A549 (cell line): ENCODE data around the gene RNU1-3. TPM values are rescaled to one million over a fixed set of nuclear protein-coding genes. Genes with fewer than 3 reads are reported as not detected.

Experiments
- ATAC-seq, 2 experiments: fragments of 200-7000 bp in 1 of 2; fragments of >200 bp in 1 of 2; cut with Nextera tagmentation in 1 of 2; cut with Tn5 transposase in 1 of 2; 3 replicates each; pipeline versions ENCODE4 v1.8.0 to v1.9.1; 2018 to 2020; ENCODE audit warnings: mild to moderate bottlenecking in 1 of 2, moderate library complexity in 1 of 2
- CTCF ChIA-PET: fragments of 300-600 bp; sonication (Branson Sonifier 250); formaldehyde crosslinking; extraction: SDS; loops from one replicate; lab custom pipeline; 2021; ENCODE audit warnings: antibody characterized with exemption, inconsistent platforms; lab: Yijun Ruan, JAX
- POLR2A ChIA-PET: fragments of 350-600 bp; formaldehyde crosslinking; extraction: SDS; loops from one replicate; lab custom pipeline; 2021; ENCODE audit warnings: antibody characterized with exemption, inconsistent platforms; lab: Yijun Ruan, JAX
- DNase-seq, 2 experiments: peaks; one replicate each; pipeline versions ENCODE4 v3.0.0 to v3.0.0-alpha.2; 2011 to 2016; ENCODE audit warnings: low read depth in 1 of 2, low spot score in 1 of 2
- FAIRE-seq: peaks from 2 replicates; lab custom pipeline; 2011; peaks lifted over from hg19 to GRCh38; lab: Jason Lieb, UNC
- H3K27ac ChIP-seq, 2 experiments: fragments of >200 bp; sonication (Bioruptor Twin); formaldehyde crosslinking; 3 replicates each; pipeline ENCODE4 v1.5.1; 2016 to 2017
- H3K4me1 ChIP-seq: fragments of >200 bp; sonication (Bioruptor Twin); formaldehyde crosslinking; 3 replicates; pipeline ENCODE4 v1.6.1; 2016
- H3K4me2 ChIP-seq: fragments of >200 bp; sonication (Bioruptor Twin); formaldehyde crosslinking; 3 replicates; pipeline ENCODE4 v1.6.1; 2016
- H3K4me3 ChIP-seq: fragments of >200 bp; sonication (Bioruptor Twin); formaldehyde crosslinking; 3 replicates; pipeline ENCODE4 v1.5.1; 2016
- H3K9me3 ChIP-seq: fragments of >200 bp; sonication (Bioruptor Twin); formaldehyde crosslinking; 3 replicates; pipeline ENCODE4 v1.6.1; 2016
- CBX2 ChIP-seq: fragments of 200-600 bp; sonication (generic); IDR thresholded peaks from 2 replicates; pipeline ENCODE4 v1.6.1; 2016; ENCODE audit warnings: low read depth, mild to moderate bottlenecking, borderline replicate concordance
- CBX8 ChIP-seq: fragments of 200-600 bp; sonication (generic); IDR thresholded peaks from 2 replicates; pipeline ENCODE4 v1.6.1; 2016
- CHD4 ChIP-seq: fragments of 200-600 bp; sonication (generic); IDR thresholded peaks from 2 replicates; pipeline ENCODE4 v1.6.1; 2016; ENCODE audit warnings: antibody characterized with exemption, mild to moderate bottlenecking, borderline replicate concordance
- EHF ChIP-seq: fragments of 250-450 bp; sonication (Bioruptor Pico); IDR thresholded peaks from 2 replicates; pipeline ENCODE4 v1.5.0; 2020; ENCODE audit warnings: mild to moderate bottlenecking
- FOSB ChIP-seq: fragments of 250-450 bp; sonication (Bioruptor Pico); IDR thresholded peaks from 2 replicates; pipeline ENCODE4 v1.5.0; 2020; ENCODE audit warnings: mild to moderate bottlenecking, moderate library complexity
- GATA3 ChIP-seq: IDR thresholded peaks from 2 replicates; pipeline ENCODE4 v1.6.1; 2012; ENCODE audit warnings: borderline replicate concordance
- HDAC2 ChIP-seq: fragments of 200-600 bp; sonication (generic); IDR thresholded peaks from 2 replicates; pipeline ENCODE4 v1.6.1; 2016
- HEYL ChIP-seq: fragments of 250-450 bp; sonication (Bioruptor Pico); IDR thresholded peaks from 2 replicates; pipeline ENCODE4 v1.8.0; 2021; ENCODE audit warnings: mild to moderate bottlenecking, moderate library complexity
- MAFK ChIP-seq: fragments of 450-650 bp; IDR thresholded peaks from 2 replicates; pipeline ENCODE4 v1.6.1; 2014; ENCODE audit not compliant: partially characterized antibody
- NPAS2 ChIP-seq: fragments of 250-450 bp; sonication (Bioruptor Pico); IDR thresholded peaks from 2 replicates; pipeline ENCODE4 v1.8.0; 2022; ENCODE audit warnings: mild to moderate bottlenecking, moderate library complexity, borderline replicate concordance
- PHF8 ChIP-seq: fragments of 200-600 bp; sonication (generic); IDR thresholded peaks from 2 replicates; pipeline ENCODE4 v1.6.1; 2016; ENCODE audit warnings: low read depth, mild to moderate bottlenecking, antibody characterized with exemption, moderate library complexity, borderline replicate concordance
- POLR2AphosphoS2 ChIP-seq: conservative IDR thresholded peaks from 2 replicates; pipeline ENCODE4 v1.6.1; 2012; ENCODE audit warnings: low read length, improper control_type of control experiment, inconsistent platforms
- SMC3 ChIP-seq: fragments of >200 bp; sonication (Bioruptor Twin); formaldehyde crosslinking; IDR thresholded peaks from 3 replicates; pipeline ENCODE4 v1.6.1; 2018; ENCODE audit warnings: inconsistent platforms
- ZC3H11A ChIP-seq: fragments of 450-650 bp; IDR thresholded peaks from 2 replicates; pipeline ENCODE4 v1.6.1; 2014; ENCODE audit warnings: antibody characterized with exemption, mild to moderate bottlenecking
- WGBS: methylation state at CpG from one replicate; pipeline ENCODE4 v1.1.6; 2017; ENCODE audit errors: missing lambda C conversion rate; 5-methylcytosine and 5-hydroxymethylcytosine counted together
- polyA plus RNA-seq, 4 experiments: library from polyadenylated mRNA; depleted of rRNA in 3 of 4; stranded (reverse); fragments of >200 nt; fragmentation: RNase III in 1 of 4; extraction: RNeasy Plus Mini Kit Qiagen cat#74134 plus additional on column Dnase treatment in 1 of 4; gene quantifications; 2 replicates in 3 of 4; 3 replicates in 1 of 4; pipeline ENCODE4 v1.2.3, GENCODE V29; 2011 to 2017
- small RNA-seq, 6 experiments: library from RNA; depleted of rRNA; stranded (forward); fragments of <200 nt; gene quantifications; one replicate each; pipeline ENCODE3, GENCODE V24; 2012
- TF ChIP-seq, protein P1 (sequence below): fragments of >200 bp; sonication (Bioruptor Twin); formaldehyde crosslinking; IDR thresholded peaks from 2 replicates; pipeline ENCODE4 v1.6.1; 2016
- TF ChIP-seq, protein P2 (sequence below): fragments of 250-450 bp; sonication (Bioruptor Pico); IDR thresholded peaks from 2 replicates; pipeline ENCODE4 v1.5.0; 2020; ENCODE audit warnings: low read depth, mild to moderate bottlenecking, moderate library complexity
- TF ChIP-seq, protein P3 (sequence below): fragments of 250-450 bp; sonication (Bioruptor Pico); IDR thresholded peaks from 2 replicates; pipeline ENCODE4 v1.5.0; 2021; ENCODE audit warnings: mild to moderate bottlenecking, moderate library complexity, borderline replicate concordance
- TF ChIP-seq, protein P4 (sequence below): fragments of >200 bp; sonication (Bioruptor Twin); formaldehyde crosslinking; IDR thresholded peaks from 3 replicates; pipeline ENCODE4 v1.6.1; 2016

RNU1-3 gene
- polyA plus RNA-seq, 2 of the 4 experiments (the other 2 are of a cell fraction) = 6.6 to 56.2 TPM

DNA sequence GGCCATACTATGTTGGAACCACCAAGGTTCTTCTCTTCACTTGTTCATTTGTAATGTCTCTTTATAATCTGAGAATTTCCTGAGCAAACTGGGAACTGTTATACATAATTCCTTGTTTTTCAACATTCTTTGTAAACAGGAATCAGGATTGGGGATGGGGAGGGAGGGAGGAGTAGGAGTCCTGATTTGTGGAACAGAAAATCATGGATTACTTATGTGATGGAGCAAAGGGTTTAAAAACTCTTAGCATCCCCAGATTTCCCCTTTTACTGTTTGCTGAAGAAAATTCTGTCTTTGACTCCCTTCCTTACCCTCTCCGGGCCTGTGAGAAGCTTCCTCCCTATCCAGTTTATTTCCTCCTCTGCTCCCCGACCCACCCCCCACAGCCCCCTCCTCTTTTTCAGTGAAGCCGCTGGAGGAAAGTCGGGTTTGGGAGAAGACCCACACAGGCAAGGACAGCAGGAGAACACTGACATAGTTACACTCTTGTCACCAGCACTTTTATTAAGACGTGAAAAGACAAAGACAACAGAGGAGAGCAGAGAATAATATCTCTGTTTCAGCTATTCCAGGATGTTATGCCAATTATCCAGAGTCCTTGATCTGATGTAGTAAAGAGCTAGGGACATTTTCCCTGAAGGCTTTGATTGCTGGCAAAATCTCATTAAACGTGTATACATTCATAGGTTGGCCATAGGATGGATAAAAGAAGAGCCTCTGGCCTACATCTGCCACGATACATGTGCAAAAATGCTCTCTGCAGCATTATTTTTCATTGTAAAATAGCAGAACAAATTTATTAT is 48.8 kb downstream of the RNU1-3 start:
- Histone ChIP-seq H3K27ac (no peak overlapping the region), H3K4me1 (peaks cover 14% of the 10 kb centered on the region), H3K4me3 (no peak overlapping the region), H3K9me3 (no peaks in the 10 kb centered on the region), H3K4me2 (no peak overlapping the region)
- CTCF ChIA-PET = interaction anchor here (1.0 to 1.5 kb wide), 4 partner anchors 9 to 334 kb away, joined by 3 to 7 read pairs (median 5); no protein-coding TSS in a partner anchor
- 76% methylated on average over 7 of the region's 7 CpGs for WGBS
- no peak for ATAC-seq
- POLR2A ChIA-PET = interaction anchor here (1.0 kb wide), 1 partner anchor 333 kb away, joined by 3 read pairs; no protein-coding TSS in a partner anchor
- no peak for TF ChIP-seq GATA3
- TF ChIP-seq HEYL (CRISPR knock-in tag) = no peak
- TF ChIP-seq, protein P1, sequence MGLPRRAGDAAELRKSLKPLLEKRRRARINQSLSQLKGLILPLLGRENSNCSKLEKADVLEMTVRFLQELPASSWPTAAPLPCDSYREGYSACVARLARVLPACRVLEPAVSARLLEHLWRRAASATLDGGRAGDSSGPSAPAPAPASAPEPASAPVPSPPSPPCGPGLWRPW = no peak
- no peak for TF ChIP-seq ZC3H11A
- no peak for TF ChIP-seq EHF (CRISPR knock-in tag)
- TF ChIP-seq CBX2 = no peak
- TF ChIP-seq HDAC2 = no peak
- no peak for TF ChIP-seq SMC3
- no peak for TF ChIP-seq MAFK
- TF ChIP-seq FOSB (CRISPR knock-in tag) = no peak
- TF ChIP-seq CBX8 = no peak
- no peak for DNase-seq
- no peak for FAIRE-seq

DNA sequence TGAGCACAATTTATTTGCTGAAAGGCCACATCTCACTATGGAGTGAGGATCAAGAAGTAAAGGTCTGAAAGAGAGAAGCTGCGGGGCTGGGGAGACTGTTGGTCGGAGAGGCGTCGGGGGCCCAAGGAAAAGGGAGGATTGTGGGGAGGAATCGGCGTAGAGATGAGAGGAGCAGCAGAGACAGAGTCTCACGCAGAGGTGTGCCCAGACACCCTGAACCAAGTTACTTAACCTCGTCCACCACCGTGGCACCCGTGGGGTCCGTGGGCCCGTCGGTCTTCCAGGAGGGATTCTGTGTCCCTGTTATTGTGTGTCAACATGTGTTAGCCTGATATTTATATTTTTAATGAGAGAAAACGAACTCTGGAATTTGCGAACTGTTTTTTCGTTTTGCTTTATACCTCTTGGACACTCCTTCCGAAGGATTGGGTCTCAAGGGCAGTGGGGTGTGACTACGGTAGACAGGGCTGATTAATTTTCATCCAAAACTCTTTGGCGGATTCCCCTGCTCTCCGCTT is 49.6 kb downstream of the RNU1-3 start:
- WGBS = 90% methylated on average over 20 of the region's 20 CpGs
- FAIRE-seq = no peak
- H3K4me1 ChIP-seq = peaks cover 17% of the 10 kb centered on the region
- no peak for DNase-seq
- H3K27ac ChIP-seq = no peak overlapping the region
- H3K4me2 ChIP-seq = no peak overlapping the region
- POLR2A ChIA-PET = interaction anchor here (0.9 kb wide), 1 partner anchor 335 kb away, joined by 5 read pairs; no protein-coding TSS in a partner anchor
- TF ChIP-seq POLR2AphosphoS2 (no peak), CHD4 (no peak), NPAS2 (CRISPR knock-in tag) (no peak), FOSB (CRISPR knock-in tag) (no peak), CBX2 (no peak), PHF8 (no peak)
- TF ChIP-seq, protein P2, sequence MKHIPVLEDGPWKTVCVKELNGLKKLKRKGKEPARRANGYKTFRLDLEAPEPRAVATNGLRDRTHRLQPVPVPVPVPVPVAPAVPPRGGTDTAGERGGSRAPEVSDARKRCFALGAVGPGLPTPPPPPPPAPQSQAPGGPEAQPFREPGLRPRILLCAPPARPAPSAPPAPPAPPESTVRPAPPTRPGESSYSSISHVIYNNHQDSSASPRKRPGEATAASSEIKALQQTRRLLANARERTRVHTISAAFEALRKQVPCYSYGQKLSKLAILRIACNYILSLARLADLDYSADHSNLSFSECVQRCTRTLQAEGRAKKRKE (CRISPR knock-in tag) = no peak
- TF ChIP-seq, protein P3, sequence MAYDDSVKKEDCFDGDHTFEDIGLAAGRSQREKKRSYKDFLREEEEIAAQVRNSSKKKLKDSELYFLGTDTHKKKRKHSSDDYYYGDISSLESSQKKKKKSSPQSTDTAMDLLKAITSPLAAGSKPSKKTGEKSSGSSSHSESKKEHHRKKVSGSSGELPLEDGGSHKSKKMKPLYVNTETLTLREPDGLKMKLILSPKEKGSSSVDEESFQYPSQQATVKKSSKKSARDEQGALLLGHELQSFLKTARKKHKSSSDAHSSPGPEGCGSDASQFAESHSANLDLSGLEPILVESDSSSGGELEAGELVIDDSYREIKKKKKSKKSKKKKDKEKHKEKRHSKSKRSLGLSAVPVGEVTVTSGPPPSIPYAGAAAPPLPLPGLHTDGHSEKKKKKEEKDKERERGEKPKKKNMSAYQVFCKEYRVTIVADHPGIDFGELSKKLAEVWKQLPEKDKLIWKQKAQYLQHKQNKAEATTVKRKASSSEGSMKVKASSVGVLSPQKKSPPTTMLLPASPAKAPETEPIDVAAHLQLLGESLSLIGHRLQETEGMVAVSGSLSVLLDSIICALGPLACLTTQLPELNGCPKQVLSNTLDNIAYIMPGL = no peak
- TF ChIP-seq, protein P4, sequence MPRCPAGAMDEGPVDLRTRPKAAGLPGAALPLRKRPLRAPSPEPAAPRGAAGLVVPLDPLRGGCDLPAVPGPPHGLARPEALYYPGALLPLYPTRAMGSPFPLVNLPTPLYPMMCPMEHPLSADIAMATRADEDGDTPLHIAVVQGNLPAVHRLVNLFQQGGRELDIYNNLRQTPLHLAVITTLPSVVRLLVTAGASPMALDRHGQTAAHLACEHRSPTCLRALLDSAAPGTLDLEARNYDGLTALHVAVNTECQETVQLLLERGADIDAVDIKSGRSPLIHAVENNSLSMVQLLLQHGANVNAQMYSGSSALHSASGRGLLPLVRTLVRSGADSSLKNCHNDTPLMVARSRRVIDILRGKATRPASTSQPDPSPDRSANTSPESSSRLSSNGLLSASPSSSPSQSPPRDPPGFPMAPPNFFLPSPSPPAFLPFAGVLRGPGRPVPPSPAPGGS = no peak
- ATAC-seq = no peak
- CTCF ChIA-PET = interaction anchor here (0.7 to 2.0 kb wide), 7 partner anchors 8 to 343 kb away, joined by 3 to 14 read pairs (median 4); no protein-coding TSS in a partner anchor
- H3K4me3 ChIP-seq = no peak overlapping the region
- H3K9me3 ChIP-seq = no peaks in the 10 kb centered on the region

Small RNA genes within 50 kb of the gene (small RNA-seq; reads per million reads assigned to genes)
- gene RNU1-3 = 0 reads per million in 6 experiments

Other genes starting within 250 kb of the RNU1-3 start
- gene SPATA21, start 229.5 kb downstream of the RNU1-3 start, polyA plus RNA-seq (2011; rRNA removed) = 0.08 and 0.15 TPM in 2 replicates
- 0.09 to 0.12 TPM (median 0.10 TPM) in 3 replicates for gene SPATA21, start 229.5 kb downstream of the RNU1-3 start, polyA plus RNA-seq (2017; fragmentation: RNase III; extraction: RNeasy Plus Mini Kit Qiagen cat#74134 plus additional on column Dnase treatment)
- 38.5 and 40.3 TPM in 2 replicates for gene NECAP2, start 226.2 kb downstream of the RNU1-3 start, polyA plus RNA-seq (2011; rRNA removed)
- gene NECAP2, start 226.2 kb downstream of the RNU1-3 start, polyA plus RNA-seq (2017; fragmentation: RNase III; extraction: RNeasy Plus Mini Kit Qiagen cat#74134 plus additional on column Dnase treatment) = 28.4 to 29.7 TPM (median 29.4 TPM) in 3 replicates
- 56.2 TPM in 1 of 2 replicates, not detected in the other for gene RNU1-1, start 152.7 kb downstream of the RNU1-3 start, polyA plus RNA-seq (2011; rRNA removed)
- 6.5 to 8.5 TPM (median 6.6 TPM) in 3 replicates for gene RNU1-1, start 152.7 kb downstream of the RNU1-3 start, polyA plus RNA-seq (2017; fragmentation: RNase III; extraction: RNeasy Plus Mini Kit Qiagen cat#74134 plus additional on column Dnase treatment)
- 36.8 and 37.0 TPM in 2 replicates for gene NBPF1, start 53.4 kb downstream of the RNU1-3 start, polyA plus RNA-seq (2011; rRNA removed)
- gene NBPF1, start 53.4 kb downstream of the RNU1-3 start, polyA plus RNA-seq (2017; fragmentation: RNase III; extraction: RNeasy Plus Mini Kit Qiagen cat#74134 plus additional on column Dnase treatment) = 23.0 to 24.5 TPM (median 23.9 TPM) in 3 replicates
- 56.2 TPM in 1 of 2 replicates, not detected in the other for gene RNU1-4, start 73.6 kb upstream of the RNU1-3 start, polyA plus RNA-seq (2011; rRNA removed)
- 6.5 to 8.5 TPM (median 6.6 TPM) in 3 replicates for gene RNU1-4, start 73.6 kb upstream of the RNU1-3 start, polyA plus RNA-seq (2017; fragmentation: RNase III; extraction: RNeasy Plus Mini Kit Qiagen cat#74134 plus additional on column Dnase treatment)
- 56.2 TPM in 1 of 2 replicates, not detected in the other for gene RNU1-2, start 229.0 kb upstream of the RNU1-3 start, polyA plus RNA-seq (2011; rRNA removed)
- 6.5 to 8.5 TPM (median 6.6 TPM) in 3 replicates for gene RNU1-2, start 229.0 kb upstream of the RNU1-3 start, polyA plus RNA-seq (2017; fragmentation: RNase III; extraction: RNeasy Plus Mini Kit Qiagen cat#74134 plus additional on column Dnase treatment)